HEK293 (cell line): ENCODE data around the gene C14orf132.

Experiments used
- CTCF ChIA-PET: fragments of 350-600 bp; formaldehyde crosslinking; extraction: SDS; loops from one replicate; lab custom pipeline; 2021; ENCODE audit warnings: antibody characterized with exemption; lab: Yijun Ruan, JAX
- POLR2A ChIA-PET: fragments of 300-600 bp; formaldehyde crosslinking; extraction: SDS; loops from one replicate; lab custom pipeline; 2020; ENCODE audit warnings: antibody characterized with exemption, inconsistent platforms; lab: Yijun Ruan, JAX
- H3K27ac ChIP-seq: fragments of 200-500 bp; sonication (Bioruptor generic); 2 replicates; pipeline ENCODE4 v1.5.1; 2014; ENCODE audit warnings: low read depth, low read length, control low read depth, inconsistent platforms; ENCODE audit errors: extremely low read depth
- H3K36me3 ChIP-seq, 2 experiments: fragments of 200-500 bp in 1 of 2; sonication (Bioruptor generic) in 1 of 2; 1 replicate in 1 of 2; 2 replicates in 1 of 2; pipeline ENCODE4 v1.5.1; 2014 to 2017; ENCODE audit warnings: inconsistent platforms in 2 of 2, low read length in 2 of 2; ENCODE audit not compliant: control insufficient read depth in 2 of 2, insufficient read depth in 1 of 2
- H3K4me1 ChIP-seq: fragments of 200-500 bp; sonication (Bioruptor generic); 2 replicates; pipeline ENCODE4 v1.5.1; 2014; ENCODE audit warnings: mild to moderate bottlenecking, low read length, inconsistent platforms; ENCODE audit not compliant: control insufficient read depth, insufficient read depth
- H3K4me3 ChIP-seq: 2 replicates; pipeline ENCODE4 v1.5.1; 2011; ENCODE audit warnings: low read depth, mild to moderate bottlenecking, control low read depth, low read length, moderate library complexity
- H3K9me3 ChIP-seq: fragments of 200-500 bp; sonication (Bioruptor generic); 2 replicates; pipeline ENCODE4 v1.5.1; 2014; ENCODE audit warnings: low read depth, low read length, inconsistent platforms; ENCODE audit not compliant: control insufficient read depth, insufficient read depth
- BCL11A ChIP-seq: fragments of 450-650 bp; formaldehyde crosslinking; IDR thresholded peaks from 2 replicates; pipeline ENCODE4 v1.5.1; 2016; ENCODE audit warnings: low read depth, missing biosample characterization, missing genetic modification characterization
- FEZF1 ChIP-seq: fragments of 450-650 bp; formaldehyde crosslinking; IDR thresholded peaks from 2 replicates; pipeline ENCODE4 v1.5.1; 2016; ENCODE audit warnings: missing biosample characterization, missing genetic modification characterization
- KLF10 ChIP-seq: fragments of 450-650 bp; IDR thresholded peaks from 2 replicates; pipeline ENCODE4 v1.5.1; 2018; ENCODE audit warnings: missing biosample characterization, mild to moderate bottlenecking, missing genetic modification characterization
- MZF1 ChIP-seq: fragments of 450-650 bp; formaldehyde crosslinking; IDR thresholded peaks from 2 replicates; pipeline ENCODE4 v1.5.1; 2017; ENCODE audit warnings: missing biosample characterization, missing genetic modification characterization, borderline replicate concordance
- OVOL3 ChIP-seq: fragments of 450-650 bp; formaldehyde crosslinking; IDR thresholded peaks from 2 replicates; pipeline ENCODE4 v1.5.1; 2016; ENCODE audit warnings: missing biosample characterization, missing genetic modification characterization
- PRDM6 ChIP-seq: fragments of 450-650 bp; formaldehyde crosslinking; IDR thresholded peaks from 2 replicates; pipeline ENCODE4 v1.5.1; 2017; ENCODE audit warnings: missing biosample characterization, missing genetic modification characterization
- SCRT1 ChIP-seq: fragments of 450-650 bp; formaldehyde crosslinking; IDR thresholded peaks from 2 replicates; pipeline ENCODE4 v1.5.1; 2016; ENCODE audit warnings: missing biosample characterization, missing genetic modification characterization, borderline replicate concordance
- SP3 ChIP-seq: fragments of 450-650 bp; formaldehyde crosslinking; IDR thresholded peaks from 2 replicates; pipeline ENCODE4 v1.5.1; 2016; ENCODE audit warnings: missing biosample characterization, missing genetic modification characterization
- ZBTB21 ChIP-seq: fragments of 450-650 bp; formaldehyde crosslinking; IDR thresholded peaks from 2 replicates; pipeline ENCODE4 v1.5.1; 2017; ENCODE audit warnings: missing biosample characterization, missing genetic modification characterization
- ZEB2 ChIP-seq: fragments of 450-650 bp; formaldehyde crosslinking; IDR thresholded peaks from 2 replicates; pipeline ENCODE4 v1.5.1; 2016; ENCODE audit warnings: missing biosample characterization, missing genetic modification characterization
- ZFP37 ChIP-seq: fragments of 450-650 bp; formaldehyde crosslinking; IDR thresholded peaks from 2 replicates; pipeline ENCODE4 v1.5.1; 2016; ENCODE audit warnings: missing biosample characterization, missing genetic modification characterization
- ZFP69B ChIP-seq: fragments of 450-650 bp; formaldehyde crosslinking; IDR thresholded peaks from 2 replicates; pipeline ENCODE4 v1.5.1; 2016; ENCODE audit warnings: missing biosample characterization, missing genetic modification characterization
- ZNF114 ChIP-seq: fragments of 450-650 bp; formaldehyde crosslinking; IDR thresholded peaks from 2 replicates; pipeline ENCODE4 v1.5.0; 2017; ENCODE audit warnings: missing biosample characterization, missing genetic modification characterization
- ZNF140 ChIP-seq: fragments of 450-650 bp; formaldehyde crosslinking; IDR thresholded peaks from 2 replicates; pipeline ENCODE4 v1.5.1; 2016; ENCODE audit warnings: missing biosample characterization, missing genetic modification characterization
- ZNF266 ChIP-seq: fragments of 450-650 bp; formaldehyde crosslinking; IDR thresholded peaks from 2 replicates; pipeline ENCODE4 v1.5.1; 2016; ENCODE audit warnings: missing biosample characterization, missing genetic modification characterization, low read depth
- ZNF302 ChIP-seq: fragments of 450-650 bp; formaldehyde crosslinking; IDR thresholded peaks from 2 replicates; pipeline ENCODE4 v1.5.1; 2016; ENCODE audit warnings: missing biosample characterization, missing genetic modification characterization, low read depth
- ZNF311 ChIP-seq: fragments of 450-650 bp; formaldehyde crosslinking; IDR thresholded peaks from 2 replicates; pipeline ENCODE4 v1.5.1; 2017; ENCODE audit warnings: missing biosample characterization, missing genetic modification characterization, borderline replicate concordance
- ZNF510 ChIP-seq: fragments of 450-650 bp; formaldehyde crosslinking; IDR thresholded peaks from 2 replicates; pipeline ENCODE4 v1.5.1; 2018; ENCODE audit warnings: mild to moderate bottlenecking, missing genetic modification characterization, missing biosample characterization; ENCODE audit not compliant: insufficient replicate concordance
- ZNF514 ChIP-seq: fragments of 450-650 bp; formaldehyde crosslinking; IDR thresholded peaks from 2 replicates; pipeline ENCODE4 v1.5.1; 2016; ENCODE audit warnings: missing biosample characterization, missing genetic modification characterization
- ZNF621 ChIP-seq: fragments of 450-650 bp; formaldehyde crosslinking; IDR thresholded peaks from 2 replicates; pipeline ENCODE4 v1.5.1; 2017; ENCODE audit warnings: missing biosample characterization, missing genetic modification characterization
- ZNF664 ChIP-seq: fragments of 450-650 bp; formaldehyde crosslinking; IDR thresholded peaks from 2 replicates; pipeline ENCODE4 v1.5.1; 2016; ENCODE audit warnings: missing biosample characterization, missing genetic modification characterization
- ZSCAN30 ChIP-seq: fragments of 450-650 bp; IDR thresholded peaks from 2 replicates; pipeline ENCODE4 v1.5.1; 2018; ENCODE audit warnings: missing biosample characterization, mild to moderate bottlenecking, missing genetic modification characterization, moderate library complexity
- TF ChIP-seq, protein P1 (sequence below): fragments of 450-650 bp; formaldehyde crosslinking; IDR thresholded peaks from 2 replicates; pipeline ENCODE4 v1.5.1; 2016; ENCODE audit warnings: missing biosample characterization, missing genetic modification characterization
- TF ChIP-seq, protein P2 (sequence below): fragments of 450-650 bp; formaldehyde crosslinking; optimal IDR thresholded peaks from 2 replicates; pipeline ENCODE3; 2016; ENCODE audit warnings: missing biosample characterization, mild to moderate bottlenecking, missing genetic modification characterization
- TF ChIP-seq, protein P3 (sequence below): fragments of 450-650 bp; formaldehyde crosslinking; IDR thresholded peaks from 2 replicates; pipeline ENCODE4 v1.5.1; 2017; ENCODE audit warnings: missing biosample characterization, missing genetic modification characterization

The C14orf132 gene

GRCh38 chr14:96108911-96109310 is 69.7 kb downstream of the C14orf132 start:
- POLR2A ChIA-PET: no interaction called here
- no peak overlapping the region for H3K4me3 ChIP-seq
- TF ChIP-seq ZNF302 (tag by site-specific recombination) (no peak), SP3 (tag by site-specific recombination) (no peak), ZFP37 (tag by site-specific recombination) (no peak)
- H3K27ac ChIP-seq: no peak overlapping the region
- no peaks in the 10 kb centered on the region for H3K36me3 ChIP-seq
- no peaks in the 10 kb centered on the region for H3K4me1 ChIP-seq
- H3K9me3 ChIP-seq: no peaks in the 10 kb centered on the region; the same call in 1 of the 2 replicates
- CTCF ChIA-PET: interaction anchor here (1.0 to 1.4 kb wide), 9 partner anchors 8 to 166 kb away, joined by 3 to 13 read pairs (median 3); no protein-coding TSS in a partner anchor

DNA sequence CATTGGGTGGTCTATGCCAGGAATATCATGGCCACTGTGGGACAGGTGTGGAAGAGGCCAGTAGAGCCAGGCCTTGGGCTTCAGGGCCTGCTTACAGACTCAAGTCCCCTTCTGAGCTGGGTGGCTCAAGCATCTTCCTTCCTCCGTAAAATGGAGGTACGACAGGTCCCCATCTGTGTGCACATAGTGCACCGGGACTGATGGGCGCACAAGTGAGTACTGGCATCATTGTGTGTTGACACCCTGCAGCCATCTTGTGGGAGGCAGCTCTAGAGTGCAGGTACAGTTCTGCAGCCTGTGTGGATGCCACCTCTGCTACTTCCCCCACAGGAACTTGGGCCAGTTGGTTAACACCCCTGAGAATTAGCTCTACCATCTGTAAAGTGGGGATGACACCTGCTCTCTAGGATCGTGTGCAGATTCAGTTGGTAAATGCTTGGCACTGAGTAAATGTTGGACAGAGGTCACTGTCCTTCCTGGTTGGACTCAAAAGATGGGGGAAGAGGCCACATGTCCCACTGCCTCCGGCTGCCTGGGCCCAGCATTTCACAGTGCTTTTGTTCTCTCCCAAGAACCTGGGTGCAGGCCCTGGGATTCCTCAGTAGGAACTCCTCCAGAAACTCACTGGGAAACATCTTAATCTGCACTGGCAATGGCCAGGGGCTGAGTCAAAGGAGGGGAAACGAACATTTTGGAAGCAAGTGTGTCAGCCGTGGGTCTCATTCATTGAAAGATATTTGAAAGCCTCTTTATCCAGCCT is 70.6 kb downstream of the C14orf132 start:
- no peak overlapping the region for H3K27ac ChIP-seq
- H3K4me3 ChIP-seq: no peak overlapping the region
- H3K4me1 ChIP-seq: no peaks in the 10 kb centered on the region
- CTCF ChIA-PET: interaction anchor here (1.0 to 2.4 kb wide), 2 partner anchors 9 to 165 kb away, joined by 3 to 14 read pairs; no protein-coding TSS in a partner anchor
- TF ChIP-seq ZBTB21: no peak
- TF ChIP-seq BCL11A (tag by site-specific recombination): no peak
- TF ChIP-seq, protein P1, sequence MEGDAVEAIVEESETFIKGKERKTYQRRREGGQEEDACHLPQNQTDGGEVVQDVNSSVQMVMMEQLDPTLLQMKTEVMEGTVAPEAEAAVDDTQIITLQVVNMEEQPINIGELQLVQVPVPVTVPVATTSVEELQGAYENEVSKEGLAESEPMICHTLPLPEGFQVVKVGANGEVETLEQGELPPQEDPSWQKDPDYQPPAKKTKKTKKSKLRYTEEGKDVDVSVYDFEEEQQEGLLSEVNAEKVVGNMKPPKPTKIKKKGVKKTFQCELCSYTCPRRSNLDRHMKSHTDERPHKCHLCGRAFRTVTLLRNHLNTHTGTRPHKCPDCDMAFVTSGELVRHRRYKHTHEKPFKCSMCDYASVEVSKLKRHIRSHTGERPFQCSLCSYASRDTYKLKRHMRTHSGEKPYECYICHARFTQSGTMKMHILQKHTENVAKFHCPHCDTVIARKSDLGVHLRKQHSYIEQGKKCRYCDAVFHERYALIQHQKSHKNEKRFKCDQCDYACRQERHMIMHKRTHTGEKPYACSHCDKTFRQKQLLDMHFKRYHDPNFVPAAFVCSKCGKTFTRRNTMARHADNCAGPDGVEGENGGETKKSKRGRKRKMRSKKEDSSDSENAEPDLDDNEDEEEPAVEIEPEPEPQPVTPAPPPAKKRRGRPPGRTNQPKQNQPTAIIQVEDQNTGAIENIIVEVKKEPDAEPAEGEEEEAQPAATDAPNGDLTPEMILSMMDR: no peak
- TF ChIP-seq ZNF621 (tag by site-specific recombination): no peak
- TF ChIP-seq ZSCAN30: no peak
- TF ChIP-seq ZNF114 (tag by site-specific recombination): no peak
- TF ChIP-seq ZEB2 (tag by site-specific recombination): no peak
- no peak for TF ChIP-seq ZNF140 (tag by site-specific recombination)
- no peak for TF ChIP-seq ZNF664 (tag by site-specific recombination)
- no peak for TF ChIP-seq ZNF311 (tag by site-specific recombination)
- H3K9me3 ChIP-seq: no peaks in the 10 kb centered on the region; the same call in 1 of the 2 replicates
- POLR2A ChIA-PET: no interaction called here
- no peaks in the 10 kb centered on the region for H3K36me3 ChIP-seq

GRCh38 chr14:96112032-96112431 is 72.9 kb downstream of the C14orf132 start:
- Histone ChIP-seq H3K4me1 (no peaks in the 10 kb centered on the region), H3K27ac (no peak overlapping the region), H3K4me3 (no peak overlapping the region), H3K36me3 (no peaks in the 10 kb centered on the region), H3K9me3 (no peaks in the 10 kb centered on the region; the same call in 1 of the 2 replicates)
- POLR2A ChIA-PET: no interaction called here
- CTCF ChIA-PET: interaction anchor here (2.4 kb wide), 1 partner anchor 11 kb away, joined by 14 read pairs; no protein-coding TSS in a partner anchor
- TF ChIP-seq SP3 (tag by site-specific recombination): no peak
- no peak for TF ChIP-seq ZFP69B (tag by site-specific recombination)
- TF ChIP-seq PRDM6 (tag by site-specific recombination): no peak
- TF ChIP-seq ZNF266 (tag by site-specific recombination): no peak
- TF ChIP-seq FEZF1 (tag by site-specific recombination): no peak
- no peak for TF ChIP-seq ZNF510 (tag by site-specific recombination)
- no peak for TF ChIP-seq ZNF514 (tag by site-specific recombination)
- TF ChIP-seq, protein P2, sequence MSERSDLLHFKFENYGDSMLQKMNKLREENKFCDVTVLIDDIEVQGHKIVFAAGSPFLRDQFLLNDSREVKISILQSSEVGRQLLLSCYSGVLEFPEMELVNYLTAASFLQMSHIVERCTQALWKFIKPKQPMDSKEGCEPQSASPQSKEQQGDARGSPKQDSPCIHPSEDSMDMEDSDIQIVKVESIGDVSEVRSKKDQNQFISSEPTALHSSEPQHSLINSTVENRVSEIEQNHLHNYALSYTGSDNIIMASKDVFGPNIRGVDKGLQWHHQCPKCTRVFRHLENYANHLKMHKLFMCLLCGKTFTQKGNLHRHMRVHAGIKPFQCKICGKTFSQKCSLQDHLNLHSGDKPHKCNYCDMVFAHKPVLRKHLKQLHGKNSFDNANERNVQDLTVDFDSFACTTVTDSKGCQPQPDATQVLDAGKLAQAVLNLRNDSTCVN (tag by site-specific recombination): no peak
- TF ChIP-seq, protein P3, sequence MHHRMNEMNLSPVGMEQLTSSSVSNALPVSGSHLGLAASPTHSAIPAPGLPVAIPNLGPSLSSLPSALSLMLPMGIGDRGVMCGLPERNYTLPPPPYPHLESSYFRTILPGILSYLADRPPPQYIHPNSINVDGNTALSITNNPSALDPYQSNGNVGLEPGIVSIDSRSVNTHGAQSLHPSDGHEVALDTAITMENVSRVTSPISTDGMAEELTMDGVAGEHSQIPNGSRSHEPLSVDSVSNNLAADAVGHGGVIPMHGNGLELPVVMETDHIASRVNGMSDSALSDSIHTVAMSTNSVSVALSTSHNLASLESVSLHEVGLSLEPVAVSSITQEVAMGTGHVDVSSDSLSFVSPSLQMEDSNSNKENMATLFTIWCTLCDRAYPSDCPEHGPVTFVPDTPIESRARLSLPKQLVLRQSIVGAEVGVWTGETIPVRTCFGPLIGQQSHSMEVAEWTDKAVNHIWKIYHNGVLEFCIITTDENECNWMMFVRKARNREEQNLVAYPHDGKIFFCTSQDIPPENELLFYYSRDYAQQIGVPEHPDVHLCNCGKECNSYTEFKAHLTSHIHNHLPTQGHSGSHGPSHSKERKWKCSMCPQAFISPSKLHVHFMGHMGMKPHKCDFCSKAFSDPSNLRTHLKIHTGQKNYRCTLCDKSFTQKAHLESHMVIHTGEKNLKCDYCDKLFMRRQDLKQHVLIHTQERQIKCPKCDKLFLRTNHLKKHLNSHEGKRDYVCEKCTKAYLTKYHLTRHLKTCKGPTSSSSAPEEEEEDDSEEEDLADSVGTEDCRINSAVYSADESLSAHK (tag by site-specific recombination): no peak
- no peak for TF ChIP-seq MZF1 (tag by site-specific recombination)
- no peak for TF ChIP-seq ZSCAN30
- TF ChIP-seq KLF10 (tag by site-specific recombination): no peak
- TF ChIP-seq SCRT1 (tag by site-specific recombination): no peak
- no peak for TF ChIP-seq OVOL3 (tag by site-specific recombination)
